ENCODE measurements around the gene ITLN2.

DNA sequence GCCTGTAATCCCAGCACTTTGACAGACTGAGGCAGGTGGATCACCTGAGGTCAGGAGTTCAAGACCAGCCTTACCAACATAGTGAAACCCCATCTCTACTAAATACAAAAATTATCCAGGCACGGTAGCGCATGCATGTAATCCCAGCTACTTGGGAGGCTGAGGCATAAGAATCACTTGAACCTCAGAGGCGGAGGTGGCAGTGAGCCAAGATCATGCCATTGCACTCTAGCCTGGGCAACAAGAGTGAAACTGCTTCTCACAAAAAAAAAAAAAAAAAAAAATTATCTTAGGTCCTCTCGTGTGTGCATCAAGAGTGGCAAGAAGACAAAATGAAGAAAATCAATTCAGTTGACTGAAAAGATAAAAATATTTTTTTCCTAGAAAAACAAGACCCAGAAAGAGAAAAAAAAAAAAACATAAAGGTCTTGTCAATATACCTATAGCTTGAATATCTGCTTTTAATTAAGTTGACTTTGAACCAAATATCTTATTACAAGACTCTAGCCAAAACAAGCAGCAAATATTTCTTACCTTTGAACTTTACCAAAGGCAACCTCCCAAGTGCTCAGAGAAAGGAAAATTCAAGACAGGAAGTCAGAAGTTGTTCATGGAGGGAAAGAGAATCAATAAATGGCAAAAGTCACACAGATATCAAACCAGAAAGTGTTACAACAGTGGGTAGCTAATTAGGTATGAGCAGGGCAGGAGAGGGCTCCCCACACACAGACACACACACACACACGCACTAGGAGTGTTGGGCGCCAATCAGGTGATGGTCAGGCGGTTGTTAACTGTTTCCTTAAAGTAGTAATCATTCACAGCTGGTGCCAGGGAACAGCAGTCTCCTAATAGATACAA, 29.6 kb downstream of the ITLN2 start:
- TF ChIP-seq EZH2 (IDR thresholded peaks at IDR 0.05; ENCODE audit: insufficient read depth, poor library complexity, severe bottlenecking) (no peak), EZH2phosphoT487 (IDR thresholded peaks at IDR 0.05; ENCODE audit: insufficient read depth, low read depth) (no peak)
